A549 treated with CORT108297 at 1 μM for 4 hours (cell line): ENCODE measurements around the gene POM121C. TPM values are rescaled to one million over a fixed set of nuclear protein-coding genes. Genes with fewer than 3 reads are reported as not detected.

ENCODE experiments used
- total RNA-seq: library from RNA; stranded (reverse); fragments of 200-300 nt; extraction: Qiagen RNA extraction; gene quantifications from 5 replicates; pipeline ENCODE4 v1.2.3, GENCODE V29; 2022

POM121C gene
- total RNA-seq: 29.6 to 41.1 TPM (median 38.4 TPM) in 5 replicates

DNA sequence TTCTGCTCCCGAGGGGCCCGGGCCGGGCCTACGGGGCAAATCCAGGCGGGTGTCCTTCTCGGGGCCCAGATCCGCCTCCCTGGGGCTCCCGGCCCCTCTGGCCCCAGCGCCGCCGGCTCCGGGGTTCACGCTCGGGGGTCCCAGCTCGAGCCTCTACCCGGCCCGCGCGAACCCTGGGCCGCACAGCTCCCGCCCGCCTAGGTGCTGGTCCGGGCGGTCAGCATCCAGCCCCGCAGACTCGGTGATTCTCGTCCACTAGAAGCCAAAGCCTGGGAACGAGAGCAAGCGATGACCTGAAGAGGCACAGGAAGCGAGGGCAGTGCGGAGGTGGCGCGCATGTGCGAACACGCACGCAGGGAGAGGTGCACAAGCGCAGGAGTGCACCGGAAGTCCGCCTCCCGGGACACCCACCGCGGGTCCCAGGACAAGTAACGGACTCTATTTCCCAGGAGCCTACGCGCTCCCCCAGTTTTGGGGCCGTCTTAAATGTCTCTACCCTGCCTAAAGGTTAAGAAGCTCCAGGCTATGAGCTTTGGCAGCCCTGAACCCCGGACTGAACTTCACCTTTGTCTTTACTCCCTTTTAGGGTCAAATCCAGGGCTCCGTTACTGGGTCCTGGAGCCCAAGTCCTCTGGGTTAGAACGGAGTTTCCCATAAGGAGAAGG lies at the start of gene POM121C:
Gene POM121C (minus strand): TSS at position 321 of the 665 bp plus-strand sequence. CDS start 44,803 bp downstream, outside the sequence.

DNA sequence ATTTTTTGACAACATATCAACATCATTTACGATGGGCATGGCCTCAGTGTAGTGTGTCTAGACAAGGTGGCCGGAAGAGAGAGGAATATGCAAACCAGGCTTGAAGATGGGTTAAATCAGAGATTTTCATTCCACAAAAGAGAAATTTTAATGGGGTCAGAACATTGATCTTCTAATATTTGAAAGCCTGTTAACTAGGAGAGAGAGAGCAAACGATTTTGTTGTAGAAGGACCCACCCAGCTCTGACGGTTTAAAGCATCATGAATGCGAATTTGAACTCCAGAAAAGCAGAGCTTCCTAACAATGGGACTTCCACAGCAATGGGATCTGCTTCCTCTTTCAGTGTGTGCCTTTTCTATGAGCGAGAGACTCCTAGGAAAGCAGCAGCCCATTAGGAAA lies 5.9 kb upstream of the POM121C start, which contains the start of gene SPDYE5:
Gene SPDYE5 (plus strand): TSS at position 301 of the 400 bp plus-strand sequence. CDS start 1,728 bp downstream, outside the sequence.

DNA sequence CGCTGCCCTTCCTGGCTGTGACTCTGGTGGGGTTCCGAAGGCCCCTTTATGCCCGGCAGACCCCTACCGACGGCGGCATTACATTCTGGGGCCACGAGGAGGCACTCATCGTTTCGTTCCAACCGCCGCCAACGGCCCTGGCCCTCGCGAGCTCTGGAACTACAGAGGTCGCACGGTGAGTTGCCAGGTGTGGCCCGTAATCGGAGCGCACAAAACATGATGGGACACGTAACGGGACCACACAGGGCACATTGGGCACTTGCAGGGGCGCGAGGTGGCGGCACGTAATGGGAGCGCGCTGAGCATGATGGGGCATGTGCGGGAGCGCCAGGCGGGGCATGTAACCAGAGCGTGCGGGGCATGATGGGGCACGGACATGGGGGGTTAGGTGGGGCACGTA lies 90.8 kb downstream of the POM121C start, which contains the start of gene TRIM73:
Gene TRIM73 (plus strand): TSS at position 301 of the 400 bp plus-strand sequence. CDS start 3,305 bp downstream, outside the sequence.

Other genes starting within 250 kb of the POM121C start
- 1.3 to 2.3 TPM (median 2.2 TPM) in 5 replicates for gene TRIM73, start 90.7 kb downstream of the POM121C start, total RNA-seq
- not detected in 5 replicates for gene SPDYE5, start 6.0 kb upstream of the POM121C start, total RNA-seq